Panc1 (cell line): Measurements from ENCODE around the gene ZNF180.

Source experiments
- CTCF ChIP-seq: fragments of 450-650 bp; IDR thresholded peaks from 2 replicates; pipeline ENCODE4 v1.5.1; 2017; ENCODE audit warnings: mild to moderate bottlenecking
- SIN3A ChIP-seq: IDR thresholded peaks from 2 replicates; pipeline ENCODE4 v1.6.1; 2012; ENCODE audit warnings: low read depth, mild to moderate bottlenecking, low read length, moderate library complexity, borderline replicate concordance; ENCODE audit not compliant: insufficient read depth

- TF ChIP-seq SIN3A (no peak), CTCF (no peak)
Measured at GRCh38 chr19:44529536-44529935, 29.2 kb upstream of the ZNF180 start, which contains the start of gene CEACAM20.
